LNCAP (cell line): ENCODE measurements around the gene ARMC2.

Source experiments
- CTCF ChIP-seq: fragments of 450-650 bp; IDR thresholded peaks from 2 replicates; pipeline ENCODE4 v1.5.1; 2017; ENCODE audit warnings: mild to moderate bottlenecking

Gene ARMC2

GRCh38 chr6:108837236-108837971, 10.8 kb upstream of the ARMC2 start:
- TF ChIP-seq CTCF = no peak

GRCh38 chr6:108838101-108838717, 10.0 kb upstream of the ARMC2 start:
- TF ChIP-seq CTCF = no peak; the same call in 1 of the 2 replicates

GRCh38 chr6:108839083-108839642, 9.1 kb upstream of the ARMC2 start:
- no peak for TF ChIP-seq CTCF

- TF ChIP-seq CTCF = no peak
Measured at GRCh38 chr6:108840919-108841318, 7.3 kb upstream of the ARMC2 start.

- no peak for TF ChIP-seq CTCF
Measured at GRCh38 chr6:108841377-108841855, 6.8 kb upstream of the ARMC2 start.

- no peak for TF ChIP-seq CTCF
Measured at GRCh38 chr6:108844135-108844534, 4.1 kb upstream of the ARMC2 start.

- no peak for TF ChIP-seq CTCF
Measured at GRCh38 chr6:108845145-108845544, 3.1 kb upstream of the ARMC2 start.
